ENCODE measurements around the gene ADRA1B. TPM values are rescaled to one million over a fixed set of nuclear protein-coding genes. Genes with fewer than 3 reads are reported as not detected.
A peak's percentile ranks its signal among the peaks of the same experiment; 100 is the strongest.

ADRA1B gene
- total RNA-seq, 1 experiment from 2014 or later: not detected

DNA sequence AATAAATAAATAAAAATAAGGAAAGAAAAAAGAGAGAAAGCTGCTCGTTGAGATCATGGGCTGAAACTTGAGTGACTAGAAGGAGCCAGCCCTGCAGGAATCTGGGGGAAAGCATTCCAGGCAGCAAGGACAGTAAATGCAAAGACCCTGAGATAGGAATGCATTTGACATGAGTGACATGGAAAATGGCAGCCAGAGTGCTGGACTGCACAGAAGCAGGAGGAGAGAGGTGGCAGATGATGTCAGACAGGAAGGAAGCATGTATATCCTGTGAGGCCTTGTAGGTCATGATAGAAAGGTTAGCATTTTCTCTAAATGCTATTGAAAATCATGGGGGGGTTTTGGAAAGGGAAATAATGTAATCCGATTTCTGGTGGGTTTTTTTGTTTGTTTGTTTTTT lies 29.1 kb downstream of the ADRA1B start:
- Histone ChIP-seq H3K14ac (ENCODE audit: insufficient read depth, low read length) (no peak overlapping the region), H3K4me2 (ENCODE audit: insufficient read depth, insufficient read length, low read length) (no peak overlapping the region), H3K56ac (ENCODE audit: insufficient read length, low read depth, low read length) (no peak overlapping the region), H3K9me3 (ENCODE audit: control insufficient read depth, low read depth, low read length) (no peaks in the 10 kb centered on the region), H3K4ac (ENCODE audit: low read depth, low read length) (no peak overlapping the region), H4K91ac (ENCODE audit: insufficient read length, low read depth, low read length) (no peak overlapping the region), H2BK20ac (ENCODE audit: low read depth, low read length, poor library complexity, severe bottlenecking) (no peak overlapping the region), H2AK5ac (ENCODE audit: insufficient read length, low read length) (no peak overlapping the region), H3K4me1 (ENCODE audit: insufficient read depth, low read length) (no peaks in the 10 kb centered on the region; the same call in 1 of the 2 replicates), H3K27ac (ENCODE audit: insufficient read length, low read depth, low read length) (no peak overlapping the region), H2BK120ac (ENCODE audit: low read depth, low read length, poor library complexity, severe bottlenecking) (no peak overlapping the region), H3K23me2 (ENCODE audit: insufficient read length, low read depth, low read length, poor library complexity, severe bottlenecking) (no peaks in the 10 kb centered on the region), H3K18ac (ENCODE audit: insufficient read length, low read depth, low read length) (no peak overlapping the region), H2AFZ (ENCODE audit: low read length) (no peak overlapping the region), H3K23ac (ENCODE audit: insufficient read length, low read depth, low read length) (no peak overlapping the region), H3K9ac (ENCODE audit: extremely low read depth, insufficient read length, low read length) (no peak overlapping the region), H3T11ph (ENCODE audit: low read length) (no peak overlapping the region), H3K79me1 (ENCODE audit: insufficient read depth, low read depth, low read length, poor library complexity, severe bottlenecking) (no peaks in the 10 kb centered on the region), H4K20me1 (ENCODE audit: control insufficient read depth, insufficient read depth, insufficient read length) (no peaks in the 10 kb centered on the region), H2BK5ac (ENCODE audit: insufficient read length, low read length) (no peak overlapping the region), H2BK12ac (ENCODE audit: insufficient read length, low read depth, low read length) (no peak overlapping the region), H4K8ac (replicated peaks; ENCODE audit: insufficient read length, low read depth, low read length) (no peak overlapping the region), H3K27me3 (ENCODE audit: insufficient read depth, low read length) (no peaks in the 10 kb centered on the region), H2BK15ac (ENCODE audit: low read depth, low read length) (no peak overlapping the region), H3K79me2 (ENCODE audit: insufficient read depth, low read length) (no peaks in the 10 kb centered on the region), H4K5ac (ENCODE audit: insufficient read length, low read depth, low read length) (no peak overlapping the region)
- Mint-ChIP-seq H3K36me3 (ENCODE audit: insufficient read depth in 1 of 3, low read depth in 3 of 3) (no peaks in the 10 kb centered on the region; a peak in 1 of 7 replicates), H3K9me3 (no peaks in the 10 kb centered on the region; a peak in 1 of 5 replicates), H3K4me1 (no peaks in the 10 kb centered on the region), H3K27me3 (ENCODE audit: low read depth) (peaks cover 6% of the 10 kb centered on the region; the same call in 1 of the 2 replicates), H3K4me3 (no peak overlapping the region), H3K27ac (peak overlapping the region in 1 of 3 experiments; percentile 53; a peak in 2 of 7 replicates)
- DNase-seq: no peak
- no CpG with 5 or more reads among the region's 2 CpGs for WGBS (ENCODE audit: extremely low coverage, insufficient read length, low lambda C conversion rate)
- TF ChIP-seq, protein P1, sequence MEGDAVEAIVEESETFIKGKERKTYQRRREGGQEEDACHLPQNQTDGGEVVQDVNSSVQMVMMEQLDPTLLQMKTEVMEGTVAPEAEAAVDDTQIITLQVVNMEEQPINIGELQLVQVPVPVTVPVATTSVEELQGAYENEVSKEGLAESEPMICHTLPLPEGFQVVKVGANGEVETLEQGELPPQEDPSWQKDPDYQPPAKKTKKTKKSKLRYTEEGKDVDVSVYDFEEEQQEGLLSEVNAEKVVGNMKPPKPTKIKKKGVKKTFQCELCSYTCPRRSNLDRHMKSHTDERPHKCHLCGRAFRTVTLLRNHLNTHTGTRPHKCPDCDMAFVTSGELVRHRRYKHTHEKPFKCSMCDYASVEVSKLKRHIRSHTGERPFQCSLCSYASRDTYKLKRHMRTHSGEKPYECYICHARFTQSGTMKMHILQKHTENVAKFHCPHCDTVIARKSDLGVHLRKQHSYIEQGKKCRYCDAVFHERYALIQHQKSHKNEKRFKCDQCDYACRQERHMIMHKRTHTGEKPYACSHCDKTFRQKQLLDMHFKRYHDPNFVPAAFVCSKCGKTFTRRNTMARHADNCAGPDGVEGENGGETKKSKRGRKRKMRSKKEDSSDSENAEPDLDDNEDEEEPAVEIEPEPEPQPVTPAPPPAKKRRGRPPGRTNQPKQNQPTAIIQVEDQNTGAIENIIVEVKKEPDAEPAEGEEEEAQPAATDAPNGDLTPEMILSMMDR (conservative IDR thresholded peaks at IDR 0.05): no peak
